Chondrocyte (in vitro differentiated cells): Measurements from ENCODE around the gene TTLL3. TPM values are rescaled to one million over a fixed set of nuclear protein-coding genes. Genes with fewer than 3 reads are reported as not detected.

Experiments
- DNase-seq: peaks from one replicate; pipeline ENCODE4 v3.0.0; 2021; ENCODE audit warnings: mixed read lengths, low spot score
- H3K27ac Mint-ChIP-seq: one replicate; pipeline ENCODE4 v1.8.0; 2021; ENCODE audit warnings: mild to moderate bottlenecking, moderate library complexity, mixed read lengths; ENCODE audit not compliant: unreplicated experiment
- H3K27me3 Mint-ChIP-seq: 2 replicates; pipeline ENCODE4 v1.8.0; 2021; ENCODE audit warnings: low read depth, mixed read lengths
- H3K36me3 Mint-ChIP-seq: 2 replicates; pipeline ENCODE4 v1.8.0; 2021; ENCODE audit warnings: low read depth, mixed read lengths
- H3K4me1 Mint-ChIP-seq: 2 replicates; pipeline ENCODE4 v1.8.0; 2021; ENCODE audit warnings: low read depth, mild to moderate bottlenecking, mixed read lengths
- H3K4me3 Mint-ChIP-seq: one replicate; pipeline ENCODE4 v1.8.0; 2021; ENCODE audit warnings: mild to moderate bottlenecking, moderate library complexity, mixed read lengths; ENCODE audit not compliant: unreplicated experiment
- H3K9me3 Mint-ChIP-seq: 2 replicates; pipeline ENCODE4 v1.8.0; 2021; ENCODE audit warnings: low read depth, mixed read lengths
- CTCF ChIP-seq: fragments of 200-600 bp; sonication (generic); IDR thresholded peaks from 2 replicates; pipeline ENCODE4 v1.5.0; 2021; ENCODE audit warnings: antibody characterized with exemption, mild to moderate bottlenecking, moderate library complexity
- long read RNA-seq: library from polyadenylated mRNA; stranded (forward); transcript quantifications from one replicate; pipeline ENCODE4 v2.0.0, GENCODE V29; 2021
- total RNA-seq: library from RNA; stranded (reverse); gene quantifications from 3 replicates; pipeline ENCODE4 v1.2.1, GENCODE V29; 2021

The TTLL3 gene
- 31.5 to 44.9 TPM (median 38.7 TPM) in 3 replicates for total RNA-seq
- long read RNA-seq, partial matches to known transcripts, result 1 of 10 reads
- long read RNA-seq, other reads (novel, unspliced or antisense), result 9 of 10 reads

- DNase-seq, result no peak
- peaks cover 35% of the 10 kb centered on the region for H3K4me1 Mint-ChIP-seq
- no peaks in the 10 kb centered on the region for H3K9me3 Mint-ChIP-seq
- H3K4me3 Mint-ChIP-seq, result peak within 1 kb of the TSS; percentile 81
- peak; percentile 28 for TF ChIP-seq CTCF
- H3K36me3 Mint-ChIP-seq, result peaks cover 10% of the 10 kb centered on the region
- peak within 1 kb of the TSS; percentile 95 for H3K27ac Mint-ChIP-seq
- H3K27me3 Mint-ChIP-seq, result no peaks in the 10 kb centered on the region
Measured at GRCh38 chr3:9809615-9810432, at the start of gene TTLL3. TSS of gene TTLL3 (plus strand) at chr3:9810262. CDS start at chr3:9810662, 400 bp downstream.

- Mint-ChIP-seq H3K4me1 (no peaks in the 10 kb centered on the region), H3K4me3 (no peak overlapping the region), H3K27me3 (no peaks in the 10 kb centered on the region), H3K9me3 (no peaks in the 10 kb centered on the region), H3K27ac (no peak overlapping the region), H3K36me3 (peaks cover 22% of the 10 kb centered on the region)
- no peak for DNase-seq
- TF ChIP-seq CTCF, result no peak
Measured at GRCh38 chr3:9760779-9761505, 49.1 kb upstream of the TTLL3 start.

GRCh38 chr3:9761919-9762318 is 48.1 kb upstream of the TTLL3 start:
- H3K27me3 Mint-ChIP-seq, result no peaks in the 10 kb centered on the region
- DNase-seq, result no peak
- H3K4me3 Mint-ChIP-seq, result no peak overlapping the region
- H3K9me3 Mint-ChIP-seq, result no peaks in the 10 kb centered on the region
- H3K36me3 Mint-ChIP-seq, result peaks cover 19% of the 10 kb centered on the region
- H3K4me1 Mint-ChIP-seq, result peaks cover 2% of the 10 kb centered on the region
- H3K27ac Mint-ChIP-seq, result no peak overlapping the region
- no peak for TF ChIP-seq CTCF

GRCh38 chr3:9762871-9763270 is 47.2 kb upstream of the TTLL3 start:
- Mint-ChIP-seq H3K9me3 (no peaks in the 10 kb centered on the region), H3K27me3 (no peaks in the 10 kb centered on the region), H3K36me3 (peaks cover 20% of the 10 kb centered on the region), H3K4me3 (no peak overlapping the region), H3K4me1 (peaks cover 11% of the 10 kb centered on the region), H3K27ac (no peak overlapping the region)
- DNase-seq, result no peak
- no peak for TF ChIP-seq CTCF

GRCh38 chr3:9765865-9766264 is 44.2 kb upstream of the TTLL3 start:
- H3K9me3 Mint-ChIP-seq, result no peaks in the 10 kb centered on the region
- DNase-seq, result no peak
- H3K27me3 Mint-ChIP-seq, result no peaks in the 10 kb centered on the region

More at GRCh38 chr3:9765865-9766264, 44.2 kb upstream of the TTLL3 start:
- peaks cover 7% of the 10 kb centered on the region for H3K36me3 Mint-ChIP-seq
- H3K27ac Mint-ChIP-seq, result no peak overlapping the region
- no peak overlapping the region for H3K4me3 Mint-ChIP-seq
- TF ChIP-seq CTCF, result no peak
- peaks cover 38% of the 10 kb centered on the region for H3K4me1 Mint-ChIP-seq
